ENCODE data around the gene STK38.
A peak's percentile ranks its signal among the peaks of the same experiment; 100 is the strongest.
"Not testable (repeated sequence)": the region's sequence is repeated elsewhere in the genome, so short reads cannot be mapped to it uniquely, and the experiment has no call there.

STK38 gene

DNA sequence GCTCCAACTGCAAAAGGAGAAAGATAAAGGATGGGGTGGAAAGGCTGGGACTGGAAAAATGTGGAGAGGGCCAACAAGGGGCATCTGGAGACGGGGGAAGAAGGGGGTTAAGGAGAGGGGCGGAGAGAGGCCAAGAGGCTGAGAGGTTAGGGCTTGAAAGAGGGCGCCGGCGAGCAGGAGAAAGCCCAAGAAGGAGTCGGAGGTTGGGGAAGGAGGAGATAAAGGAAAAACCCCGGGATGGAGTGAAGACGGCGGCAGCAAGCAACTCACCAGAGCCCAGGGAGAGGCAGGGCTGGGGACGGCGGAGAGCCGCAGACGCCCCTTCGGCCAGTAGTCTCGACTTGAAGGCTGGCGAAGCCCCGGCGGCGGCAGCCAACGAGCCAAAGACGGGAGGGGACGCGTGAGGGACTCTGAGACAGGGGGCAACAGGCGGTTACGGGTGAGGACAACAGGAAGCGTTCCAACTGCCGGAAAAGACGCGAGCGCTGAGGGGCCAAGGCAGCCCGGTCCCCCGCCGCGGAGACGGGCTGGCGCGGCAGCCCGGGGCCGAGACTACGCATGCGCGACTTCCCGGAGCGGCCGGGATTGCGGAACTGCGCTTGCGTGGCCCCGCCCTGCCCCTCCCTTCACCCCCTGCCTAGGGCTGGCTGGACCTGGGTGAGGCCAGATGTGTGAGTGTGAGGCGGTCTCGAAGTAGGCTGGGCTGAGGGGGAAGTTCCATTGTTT lies at the start of gene STK38:
Gene STK38, minus strand, starts transcription at position 560 of the 726 bp plus-strand sequence. CDS start 7,277 bp downstream, outside the sequence.
- peak; percentile 93 for DNase-seq

DNA sequence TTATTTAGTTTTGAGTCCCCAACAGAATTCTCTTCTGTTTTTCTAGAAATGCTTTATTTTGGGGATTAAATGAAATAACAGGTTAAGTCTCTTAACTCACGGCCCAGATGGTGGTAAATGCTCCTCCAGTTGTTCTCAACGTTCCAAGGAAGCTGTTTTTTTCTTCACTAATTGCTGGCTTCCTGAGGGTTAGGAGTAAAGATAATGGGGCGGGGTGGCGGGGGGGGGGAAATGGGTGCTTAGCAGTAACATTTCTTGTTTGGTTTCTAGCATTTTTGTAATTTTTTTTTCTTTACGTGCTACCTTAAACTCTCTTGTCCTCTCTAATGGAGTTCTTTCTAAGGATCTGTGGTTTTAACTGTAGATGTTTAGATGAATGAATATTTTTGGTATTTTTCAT lies 49.1 kb upstream of the STK38 start:
- no peak for DNase-seq

DNA sequence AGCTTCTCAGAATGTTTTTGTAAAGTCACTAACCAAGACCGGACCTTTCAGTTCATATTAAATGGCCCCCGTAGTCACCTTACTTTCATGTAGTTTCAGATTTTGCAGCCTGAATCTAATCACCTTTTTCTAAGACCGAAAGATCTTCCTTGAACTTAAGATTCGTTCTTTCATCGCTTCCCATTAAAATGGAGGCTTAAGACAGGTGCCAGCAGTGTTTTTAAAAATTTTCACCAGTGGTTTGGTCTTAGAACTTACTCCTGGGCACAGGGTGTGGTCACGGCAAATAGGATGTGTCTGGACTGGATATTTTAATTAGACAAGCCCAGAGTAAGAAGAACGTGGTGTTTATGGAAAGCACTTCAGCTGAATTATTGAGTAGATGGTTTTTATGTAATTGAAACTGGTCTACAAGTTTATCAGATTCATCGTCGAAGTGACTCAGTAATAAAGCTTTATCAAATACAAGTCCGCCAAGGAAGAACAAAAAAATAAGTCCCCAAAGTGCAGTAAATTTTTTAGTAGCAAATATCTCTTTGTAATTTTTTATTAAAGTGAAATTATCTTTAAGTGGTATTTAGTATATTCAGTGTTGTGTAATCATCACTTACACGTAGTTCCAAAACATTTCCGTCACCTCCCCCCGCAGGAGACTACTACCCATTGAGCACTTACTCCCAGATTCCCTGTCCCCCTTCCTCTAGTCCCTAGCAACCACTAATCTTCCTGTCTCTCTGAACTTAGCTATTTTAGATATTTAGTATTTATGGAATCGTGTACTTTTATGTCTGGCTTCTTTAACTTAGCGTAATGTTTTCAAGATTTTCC lies 47.8 kb upstream of the STK38 start:
- DNase-seq = no peak

DNA sequence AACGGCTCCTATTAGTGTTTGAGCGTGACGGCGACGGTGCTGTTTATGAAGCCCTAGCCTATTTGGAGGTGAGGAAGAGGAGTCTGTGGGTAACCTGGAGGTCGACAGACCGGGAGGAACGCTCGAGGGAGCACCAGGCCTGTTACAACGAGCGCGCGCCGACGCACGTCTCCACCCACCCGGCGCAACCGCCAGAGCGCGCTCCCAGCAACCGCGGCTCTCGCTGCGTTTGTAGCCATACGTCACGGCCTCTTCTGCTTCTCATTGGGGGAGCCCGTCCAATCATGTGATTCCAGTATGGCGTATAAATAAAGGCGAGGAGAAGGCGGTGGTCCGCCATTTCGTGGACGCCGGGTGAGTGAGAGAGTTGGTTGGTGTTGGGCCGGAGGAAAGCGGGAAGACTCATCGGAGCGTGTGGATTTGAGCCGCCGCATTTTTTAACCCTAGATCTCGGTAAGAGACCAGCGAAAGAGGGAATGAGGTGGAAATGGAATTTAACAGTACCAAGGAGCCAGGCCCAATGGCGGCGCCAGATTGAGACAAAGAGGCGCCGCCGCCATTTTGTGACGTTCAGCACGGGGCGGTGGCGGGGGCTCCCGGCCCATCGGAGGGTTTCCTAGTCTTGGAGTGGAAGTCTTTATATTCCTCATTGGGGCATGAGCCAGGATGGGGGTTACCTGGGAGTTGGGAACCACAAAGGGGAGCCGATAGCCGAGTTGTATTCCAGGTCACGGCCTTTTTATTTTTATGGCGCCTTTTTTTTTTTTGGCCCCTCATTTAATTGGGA lies 46.9 kb upstream of the STK38 start, which contains the start of gene SRSF3:
Gene SRSF3, plus strand, starts transcription at position 334 of the 787 bp plus-strand sequence. CDS start 2,401 bp downstream, outside the sequence.
- DNase-seq = peak; percentile 92

DNA sequence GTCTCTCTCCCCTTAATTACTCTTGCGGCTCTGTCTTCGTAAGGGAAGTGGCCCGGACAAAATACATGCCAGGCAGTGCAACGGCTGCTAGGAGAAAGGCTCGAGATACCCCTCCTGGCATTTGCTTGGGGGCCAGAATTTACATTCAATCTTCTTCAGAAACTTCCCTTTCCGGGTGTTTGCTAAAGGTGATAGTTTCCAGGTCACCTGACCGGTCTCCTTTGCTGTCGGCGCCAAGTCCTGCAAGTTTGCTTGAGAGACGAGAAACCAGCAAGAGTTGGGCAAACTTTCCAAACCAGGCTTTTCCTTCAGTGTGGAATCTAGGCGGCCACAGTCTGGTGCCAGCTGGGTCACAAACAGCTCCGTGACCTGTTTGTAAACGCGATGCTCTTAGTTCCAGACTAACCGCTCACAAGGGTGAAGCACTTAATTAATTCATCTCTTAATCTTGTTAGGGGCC lies 46.3 kb upstream of the STK38 start:
- no peak for DNase-seq

DNA sequence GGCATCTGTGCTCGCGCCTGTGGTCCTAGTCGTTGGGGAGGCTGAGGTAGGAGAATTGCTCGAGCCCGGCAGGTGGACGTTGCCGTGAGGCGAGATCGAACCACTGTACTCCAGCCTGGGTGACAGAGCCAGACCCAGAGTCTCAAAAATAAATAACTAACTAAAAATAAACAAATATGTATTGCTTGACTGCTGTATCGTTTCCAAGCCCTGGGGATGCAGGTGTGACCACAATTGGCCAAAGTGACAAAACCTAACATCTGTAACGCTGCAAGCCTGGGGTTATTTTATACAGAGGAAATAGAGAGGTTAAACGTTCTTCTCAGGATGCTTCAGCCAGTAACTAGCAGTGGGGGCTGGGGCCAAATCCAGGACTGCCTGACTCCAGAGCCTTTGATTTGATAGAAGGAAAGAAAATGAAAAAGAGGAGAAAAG lies 45.0 kb upstream of the STK38 start:
- DNase-seq = no peak

DNA sequence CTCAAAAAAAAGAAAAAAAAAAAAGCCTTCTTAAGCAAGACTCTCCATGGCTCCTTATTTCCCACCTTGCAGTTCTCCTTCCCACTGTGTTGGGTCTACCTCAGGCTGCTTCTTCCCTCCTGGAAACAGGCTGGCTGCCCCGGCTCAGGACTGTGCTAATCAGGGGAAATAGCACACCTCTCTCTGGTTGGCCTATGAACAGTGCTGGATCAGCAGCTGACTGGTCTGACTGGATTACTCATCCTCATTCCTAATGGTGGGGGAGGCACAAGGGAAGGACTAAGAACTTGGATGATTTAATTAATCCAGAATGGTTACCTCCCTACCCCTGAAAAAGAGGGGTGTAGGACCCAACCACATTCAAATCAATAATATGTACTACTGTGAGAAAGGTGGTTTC lies 43.0 kb upstream of the STK38 start:
- no peak for DNase-seq

DNA sequence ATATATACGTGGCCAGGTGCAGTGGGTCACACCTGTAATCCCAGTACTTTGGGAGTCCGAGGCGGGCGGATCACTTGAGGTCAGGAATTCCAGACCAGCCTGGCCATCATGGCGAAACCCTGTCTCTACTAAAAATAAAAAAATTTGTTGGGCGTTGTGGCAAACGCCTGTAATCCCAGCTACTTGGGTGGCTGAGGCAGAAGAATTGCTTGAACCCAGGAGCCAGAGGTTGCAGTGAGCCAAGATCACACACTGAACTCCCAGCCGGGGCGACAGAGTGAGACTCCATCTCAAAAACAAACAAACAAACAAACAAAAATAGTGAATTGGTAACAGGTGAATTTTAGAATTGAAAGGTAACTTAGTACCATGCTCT lies 41.7 kb upstream of the STK38 start:
- not testable (repeated sequence) for DNase-seq

DNA sequence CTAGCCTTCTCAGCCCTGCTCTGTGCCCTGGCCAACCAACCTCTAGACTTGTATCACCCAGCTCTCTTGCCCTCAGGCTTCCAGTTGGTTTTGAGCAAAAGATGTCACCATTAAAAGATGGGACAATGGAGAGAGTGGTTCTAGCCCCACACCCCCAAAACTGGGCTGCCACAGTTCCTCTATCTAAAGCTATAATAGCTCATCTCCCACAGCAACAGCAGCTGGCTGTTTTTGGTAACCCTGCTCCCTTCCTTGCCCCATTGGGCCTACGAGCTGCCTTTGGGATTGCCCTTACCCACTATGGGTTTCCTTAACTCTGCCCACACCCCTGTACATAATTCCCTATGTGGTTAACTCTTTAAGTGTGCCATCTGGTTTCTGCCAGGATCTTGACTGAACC lies 39.3 kb upstream of the STK38 start:
- no peak for DNase-seq

DNA sequence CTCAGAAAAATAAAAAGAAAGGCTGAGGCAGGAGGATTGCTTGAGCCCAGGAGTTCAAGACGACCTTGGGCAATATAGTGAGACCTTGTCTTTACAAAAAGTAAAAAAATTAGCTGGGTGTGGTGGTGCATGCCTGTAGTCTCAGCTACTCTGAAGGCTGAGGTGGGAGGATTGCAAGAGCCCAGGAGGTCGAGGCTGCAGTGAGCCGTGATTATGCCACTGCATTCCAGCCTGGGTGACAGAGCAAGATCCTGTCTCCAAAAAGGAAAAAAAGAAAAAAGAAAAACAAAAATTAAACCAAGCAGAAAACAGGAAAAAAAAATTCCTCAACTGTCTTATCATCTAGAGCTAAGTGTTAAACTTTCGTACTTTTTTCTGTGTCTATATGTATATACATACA lies 34.4 kb upstream of the STK38 start:
- DNase-seq = no peak

DNA sequence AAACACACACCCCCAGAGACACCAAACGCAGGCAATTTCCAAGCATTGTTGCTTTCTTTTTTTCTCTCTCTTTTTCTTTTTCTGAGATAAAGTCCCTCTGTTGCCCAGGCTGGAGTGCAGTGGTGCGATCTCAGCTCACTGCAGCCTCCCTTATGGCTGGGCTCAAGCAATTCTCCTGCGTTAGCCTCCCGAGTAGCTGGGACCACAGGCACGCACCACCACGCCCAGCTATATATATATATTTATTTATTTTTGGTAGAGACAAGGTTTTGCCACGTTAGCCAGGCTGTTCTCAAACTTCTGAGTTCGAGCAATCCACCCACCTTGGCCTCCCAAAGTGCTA lies 32.9 kb upstream of the STK38 start:
- DNase-seq = no peak

DNA sequence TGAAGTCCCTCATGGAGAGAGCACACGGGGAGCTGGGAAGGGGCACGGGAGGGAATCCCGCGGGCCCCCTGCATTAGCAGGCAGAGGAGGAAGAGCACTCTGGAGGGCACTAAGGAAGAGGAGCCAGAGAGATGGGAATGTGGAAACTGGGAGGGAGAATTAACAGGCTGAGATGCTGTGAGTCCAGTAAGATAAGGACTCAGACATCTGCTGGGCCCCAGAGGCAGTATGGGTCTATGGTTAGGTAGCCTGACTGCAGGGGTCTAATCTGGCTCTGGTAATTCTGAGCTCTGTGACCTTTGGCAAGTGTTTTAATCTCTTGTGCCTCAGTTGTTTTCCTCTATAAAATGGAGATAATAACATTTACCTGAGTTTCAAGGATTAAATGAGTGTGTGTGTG lies 31.2 kb upstream of the STK38 start:
- DNase-seq = no peak

DNA sequence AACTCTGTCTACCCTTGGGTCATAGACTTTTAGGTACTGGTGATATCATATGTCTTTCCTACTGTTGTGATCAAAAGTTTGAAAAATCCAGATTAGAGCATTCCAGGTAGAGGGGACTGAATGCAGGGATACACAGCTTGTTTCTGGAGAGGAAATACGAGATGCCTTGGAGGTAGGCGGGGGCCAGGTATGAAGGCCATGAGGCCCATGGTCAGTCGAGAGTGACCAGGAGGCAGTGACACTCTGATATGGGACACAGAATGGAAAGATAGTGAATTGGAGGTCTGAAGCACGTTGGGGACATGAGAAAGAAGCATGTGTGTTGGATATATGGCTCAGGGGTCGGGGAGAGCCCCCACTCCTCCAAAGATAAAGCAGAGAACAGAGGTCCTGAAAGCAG lies 30.8 kb upstream of the STK38 start:
- DNase-seq = no peak

DNA sequence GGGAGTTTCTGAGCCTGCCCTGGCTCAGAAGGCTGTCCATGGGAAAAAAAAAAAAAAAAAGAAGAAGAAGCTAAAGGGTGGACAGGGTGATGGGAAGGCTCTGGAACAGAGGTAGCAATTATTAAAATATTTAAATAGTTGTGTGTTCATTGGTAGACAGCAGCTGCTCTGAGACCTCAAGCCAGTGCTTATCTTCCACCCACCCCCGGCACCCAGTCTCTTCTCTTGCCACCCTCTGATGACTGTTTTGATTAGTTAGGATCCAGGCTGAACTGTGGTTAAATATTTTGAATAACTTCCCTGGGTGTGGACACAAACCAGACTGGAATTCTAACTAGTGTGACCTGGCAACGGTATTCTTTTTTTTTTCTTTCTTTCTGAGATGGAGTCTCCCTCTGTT lies 30.0 kb upstream of the STK38 start:
- no peak for DNase-seq

DNA sequence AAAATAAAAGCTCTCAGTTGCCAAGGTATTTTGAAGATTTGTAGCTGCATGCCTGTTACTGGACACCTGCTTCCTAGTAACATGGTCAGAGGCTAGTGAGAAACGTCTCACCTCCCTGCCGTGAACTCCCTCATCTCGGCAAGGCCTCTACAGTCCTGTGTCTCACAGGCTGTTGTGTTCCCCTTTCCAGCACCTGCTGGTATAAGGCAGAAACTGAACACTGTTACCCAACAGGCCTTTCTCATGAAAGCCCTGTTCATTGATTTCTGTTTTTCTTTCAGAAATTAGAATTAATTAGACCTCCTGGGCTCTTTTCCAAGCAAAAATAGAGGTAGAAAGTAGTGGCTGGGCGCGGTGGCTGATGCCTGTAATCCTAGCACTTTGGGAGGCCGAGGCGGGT lies 29.3 kb upstream of the STK38 start:
- no peak for DNase-seq

DNA sequence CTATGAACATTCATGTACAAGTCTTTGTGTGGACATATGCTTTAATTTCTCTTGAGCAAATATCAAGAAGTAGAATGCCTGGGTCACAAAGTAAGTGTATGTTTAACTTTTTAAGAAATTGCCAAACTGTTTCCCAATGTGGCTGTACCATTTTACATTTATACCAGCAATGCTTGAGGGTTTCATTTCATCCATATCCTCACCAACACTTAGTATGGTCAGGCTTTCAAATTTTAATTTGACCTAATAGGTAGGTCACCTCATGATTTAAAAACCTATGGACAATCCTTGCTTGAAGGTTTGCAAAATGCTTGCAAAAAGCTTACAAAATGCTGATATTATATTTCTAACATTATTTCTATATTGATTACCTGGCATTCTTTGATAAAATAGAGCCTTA lies 27.4 kb upstream of the STK38 start:
- no peak for DNase-seq

DNA sequence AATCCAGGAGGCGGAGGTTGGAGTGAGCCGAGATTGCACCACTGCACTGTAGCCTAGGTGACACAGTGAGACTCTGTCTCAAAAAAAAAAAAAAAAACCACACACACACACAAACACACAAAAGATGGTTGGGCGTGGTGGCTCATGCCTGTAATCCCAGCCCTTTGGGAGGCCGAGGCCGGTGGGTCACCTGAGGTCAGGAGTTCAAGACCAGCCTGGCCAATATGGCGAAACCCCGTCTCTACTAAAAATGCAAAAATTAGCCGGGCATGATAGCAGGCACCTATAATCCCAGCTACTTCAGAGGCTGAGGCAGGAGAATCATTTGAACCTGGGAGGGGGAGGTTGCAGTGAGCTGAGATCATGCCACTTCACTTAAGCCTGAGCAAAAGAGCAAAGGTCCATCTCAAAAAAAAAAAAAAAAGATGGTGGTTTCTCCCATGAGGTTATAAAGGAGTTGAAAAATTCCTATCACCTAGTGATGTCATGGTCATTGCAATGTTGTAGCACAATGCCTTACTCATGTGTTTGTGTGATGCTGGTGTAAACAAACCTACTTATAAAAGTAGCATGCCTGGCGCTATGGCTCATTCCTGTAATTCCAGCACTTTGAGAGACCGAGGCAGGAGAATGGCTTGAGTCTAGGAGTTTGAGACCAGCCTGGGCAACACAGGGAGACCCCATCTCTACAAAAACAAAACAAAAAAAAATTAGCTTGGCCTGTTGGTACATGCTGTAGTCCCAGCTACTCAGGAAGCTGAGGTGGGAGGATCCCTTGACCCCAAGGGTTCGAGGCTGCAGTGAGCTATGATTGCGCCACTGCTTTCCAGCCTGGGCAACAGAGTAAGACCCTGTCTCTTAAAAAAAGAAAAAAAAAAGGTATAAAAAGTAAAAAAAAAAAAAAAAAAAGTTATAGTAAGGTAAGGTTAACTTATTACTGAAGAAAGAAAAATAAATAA lies 25.4 kb upstream of the STK38 start:
- DNase-seq = not testable (repeated sequence)

DNA sequence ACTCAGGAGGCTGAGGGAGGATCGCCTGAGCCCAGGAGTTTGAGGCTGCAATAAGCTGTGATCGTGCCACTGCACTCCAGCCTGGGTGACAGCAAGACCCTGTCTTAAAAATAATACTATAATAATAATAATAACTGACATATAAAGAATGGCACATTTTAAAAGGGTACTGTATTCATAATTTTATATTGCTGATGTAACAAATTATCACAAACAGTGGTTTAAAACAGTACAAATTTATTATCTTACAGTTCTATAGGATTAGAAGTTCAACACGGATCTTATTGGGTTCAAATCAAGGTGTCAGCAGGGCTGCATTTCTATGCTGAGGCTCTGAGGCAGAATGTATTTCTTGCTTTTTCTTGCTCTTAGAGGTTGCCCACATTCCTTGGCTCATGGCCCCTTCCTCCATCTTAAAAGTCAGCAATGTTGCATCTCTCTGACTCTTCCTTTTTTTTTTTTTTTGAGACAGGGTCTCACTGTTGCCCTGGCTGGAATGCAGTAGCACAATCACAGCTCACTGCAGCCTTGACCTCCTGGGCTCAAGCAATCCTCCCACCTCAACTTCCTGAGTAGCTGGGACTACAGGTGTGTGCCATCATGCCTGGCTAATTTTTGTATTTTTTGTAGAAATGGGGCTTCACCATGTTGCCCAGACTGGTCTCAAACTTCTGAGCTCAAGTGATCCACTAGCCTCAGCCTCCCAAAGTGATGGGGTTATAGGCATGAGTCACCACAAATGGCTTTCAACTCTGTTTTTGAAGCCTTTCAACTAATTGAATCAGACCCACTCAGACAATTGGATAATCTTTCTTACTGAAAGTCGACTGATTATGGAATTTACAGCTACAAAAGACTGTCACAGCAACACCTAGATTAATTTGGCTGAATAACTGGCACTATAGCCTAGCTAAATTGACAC lies 24.1 kb upstream of the STK38 start:
- no peak for DNase-seq

DNA sequence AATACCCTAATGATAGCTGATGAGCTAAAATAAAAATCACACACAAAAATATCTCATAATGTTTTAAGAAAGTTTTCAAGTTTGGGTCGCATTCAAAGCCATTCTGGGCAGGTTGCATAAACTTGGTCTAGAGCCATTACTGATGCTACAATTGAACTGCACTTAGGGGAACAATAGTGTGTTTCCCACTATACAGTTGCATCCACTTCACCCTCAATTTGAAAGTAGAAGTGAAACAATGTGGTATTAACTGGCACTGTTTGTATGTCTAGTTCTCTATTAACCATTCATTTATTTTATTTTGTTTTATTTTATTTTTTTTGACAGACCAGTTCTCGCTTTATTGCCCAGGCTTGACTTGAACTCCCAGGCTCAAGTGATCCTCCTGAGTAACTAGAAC lies 23.0 kb upstream of the STK38 start:
- no peak for DNase-seq

DNA sequence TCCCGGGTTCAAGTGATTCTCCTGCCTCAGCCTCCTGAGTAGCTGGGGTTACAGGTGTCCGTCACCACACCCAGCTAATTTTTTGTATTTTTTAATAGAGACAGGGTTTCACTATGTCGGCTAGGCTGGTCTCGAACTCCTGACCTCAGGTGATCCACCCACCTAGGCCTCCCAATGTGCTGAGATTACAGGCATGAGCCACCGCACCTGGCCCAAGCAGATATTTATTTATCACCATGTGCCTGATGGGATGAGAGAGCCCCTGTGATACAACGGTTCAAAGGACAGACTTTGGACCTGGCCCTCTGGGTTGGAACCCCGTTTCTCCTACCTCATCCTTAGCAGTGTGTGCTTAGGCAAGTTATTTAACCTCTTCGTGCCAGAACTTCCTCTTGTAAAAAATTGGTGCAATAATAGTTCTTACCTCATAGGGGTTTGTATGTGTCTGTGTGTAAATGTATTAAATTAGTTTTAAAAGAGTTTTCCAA lies 19.2 kb upstream of the STK38 start:
- no peak for DNase-seq

DNA sequence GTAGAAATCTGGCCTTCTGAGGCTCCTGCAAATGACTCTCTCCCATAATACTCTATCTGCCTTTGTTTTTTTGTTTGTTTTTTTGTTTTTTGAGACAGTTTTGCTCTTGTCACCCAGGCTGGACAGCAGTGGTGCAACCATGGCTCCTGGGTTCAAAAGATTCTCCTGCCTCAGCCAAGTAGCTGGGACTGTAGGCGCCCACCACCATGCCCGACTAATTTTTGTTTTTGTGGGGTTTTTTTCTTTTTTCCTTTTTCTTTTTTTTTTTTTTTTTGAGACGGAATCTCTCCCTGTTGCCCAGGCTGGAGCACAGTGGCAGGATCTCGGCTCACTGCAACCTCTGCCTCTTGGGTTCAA lies 16.6 kb upstream of the STK38 start:
- DNase-seq = no peak
